HUES64 (cell line): ENCODE measurements around the gene ZNF280D.

Source experiments
- H3K27ac ChIP-seq: 2 replicates; pipeline ENCODE4 v1.7.0; 2013; ENCODE audit warnings: low read depth, low read length, inconsistent platforms
- H3K27me3 ChIP-seq: 2 replicates; pipeline ENCODE4 v1.6.1; 2013; ENCODE audit warnings: mild to moderate bottlenecking, low read length; ENCODE audit not compliant: insufficient read depth
- H3K36me3 ChIP-seq: 2 replicates; pipeline ENCODE4 v1.6.1; 2013; ENCODE audit warnings: mild to moderate bottlenecking, low read length; ENCODE audit not compliant: insufficient read depth
- H3K4me1 ChIP-seq: 2 replicates; pipeline ENCODE4 v1.6.1; 2013; ENCODE audit warnings: mild to moderate bottlenecking, low read length, moderate library complexity; ENCODE audit not compliant: insufficient read depth
- H3K4me3 ChIP-seq: 2 replicates; pipeline ENCODE4 v1.5.1; 2013; ENCODE audit warnings: mild to moderate bottlenecking, low read length, moderate library complexity
- H3K9ac ChIP-seq: 2 replicates; pipeline ENCODE4 v1.6.1; 2013; ENCODE audit warnings: mild to moderate bottlenecking, low read depth, low read length
- H3K9me3 ChIP-seq: 2 replicates; pipeline ENCODE4 v1.6.1; 2013; ENCODE audit warnings: low read depth, low read length; ENCODE audit not compliant: insufficient read depth
- WGBS: fragments of 150-250, 120-280 bp; methylation state at CpG from one replicate; pipeline ENCODE4 v1.1.7; 2013; ENCODE audit warnings: missing lambda C conversion rate; 5-methylcytosine and 5-hydroxymethylcytosine counted together

ZNF280D gene

GRCh38 chr15:56631765-56632164, 101.5 kb downstream of the ZNF280D start:
- Histone ChIP-seq H3K9ac (no peak overlapping the region), H3K27ac (no peak overlapping the region), H3K36me3 (no peaks in the 10 kb centered on the region), H3K4me1 (no peaks in the 10 kb centered on the region), H3K27me3 (no peaks in the 10 kb centered on the region), H3K4me3 (no peak overlapping the region), H3K9me3 (no peaks in the 10 kb centered on the region)
- WGBS, result 93% methylated on average over 3 of the region's 3 CpGs

GRCh38 chr15:56628893-56629532, 104.3 kb downstream of the ZNF280D start:
- Histone ChIP-seq H3K4me3 (no peak overlapping the region), H3K4me1 (no peaks in the 10 kb centered on the region), H3K9me3 (no peaks in the 10 kb centered on the region), H3K9ac (no peak overlapping the region), H3K27me3 (no peaks in the 10 kb centered on the region), H3K27ac (no peak overlapping the region), H3K36me3 (no peaks in the 10 kb centered on the region)
- WGBS, result 90% methylated on average over 2 of the region's 2 CpGs

GRCh38 chr15:56619887-56620286, 113.4 kb downstream of the ZNF280D start:
- no peak overlapping the region for H3K9ac ChIP-seq
- H3K27me3 ChIP-seq, result no peaks in the 10 kb centered on the region
- H3K4me3 ChIP-seq, result no peak overlapping the region
- H3K27ac ChIP-seq, result no peak overlapping the region
- no peaks in the 10 kb centered on the region for H3K36me3 ChIP-seq
- no peaks in the 10 kb centered on the region; the same call in 1 of the 2 replicates for H3K4me1 ChIP-seq
- H3K9me3 ChIP-seq, result peaks cover 7% of the 10 kb centered on the region; the same call in 1 of the 2 replicates
- WGBS, result 67% methylated on average over 2 of the region's 2 CpGs

- H3K9ac ChIP-seq, result no peak overlapping the region
- WGBS, result no CpG with 5 or more reads among the region's 2 CpGs
- H3K4me3 ChIP-seq, result no peak overlapping the region
- H3K27me3 ChIP-seq, result no peaks in the 10 kb centered on the region
- H3K27ac ChIP-seq, result no peak overlapping the region
- H3K36me3 ChIP-seq, result no peaks in the 10 kb centered on the region
- H3K9me3 ChIP-seq, result peaks cover 7% of the 10 kb centered on the region; the same call in 1 of the 2 replicates
- H3K4me1 ChIP-seq, result no peaks in the 10 kb centered on the region; the same call in 1 of the 2 replicates
Measured at GRCh38 chr15:56617628-56618027, 115.7 kb downstream of the ZNF280D start.

- Histone ChIP-seq H3K36me3 (no peaks in the 10 kb centered on the region), H3K27me3 (no peaks in the 10 kb centered on the region), H3K4me1 (no peaks in the 10 kb centered on the region; the same call in 1 of the 2 replicates), H3K27ac (no peak overlapping the region), H3K9ac (no peak overlapping the region), H3K9me3 (peaks cover 7% of the 10 kb centered on the region; the same call in 1 of the 2 replicates), H3K4me3 (no peak overlapping the region)
- 75% methylated on average over 3 of the region's 3 CpGs for WGBS
Measured at GRCh38 chr15:56616551-56616950, 116.8 kb downstream of the ZNF280D start.

- H3K27ac ChIP-seq, result no peak overlapping the region
- peaks cover 4% of the 10 kb centered on the region; the same call in 1 of the 2 replicates for H3K9me3 ChIP-seq
- no peak overlapping the region for H3K9ac ChIP-seq
- WGBS, result 94% methylated on average over 4 of the region's 4 CpGs
- no peaks in the 10 kb centered on the region for H3K27me3 ChIP-seq
- H3K4me3 ChIP-seq, result no peak overlapping the region
- no peaks in the 10 kb centered on the region; the same call in 1 of the 2 replicates for H3K4me1 ChIP-seq
- H3K36me3 ChIP-seq, result no peaks in the 10 kb centered on the region
Measured at GRCh38 chr15:56613811-56614210, 119.5 kb downstream of the ZNF280D start.

- H3K4me1 ChIP-seq, result no peaks in the 10 kb centered on the region
- no peak overlapping the region for H3K4me3 ChIP-seq
- H3K9ac ChIP-seq, result no peak overlapping the region
Measured at GRCh38 chr15:56608993-56609392, 124.3 kb downstream of the ZNF280D start.

GRCh38 chr15:56608140-56608778, 125.0 kb downstream of the ZNF280D start:
- H3K4me3 ChIP-seq, result no peak overlapping the region
- H3K9me3 ChIP-seq, result 0 out of 2 replicates have a peak, but pooled peaks cover 6% of the 10 kb centered on the region
- no peaks in the 10 kb centered on the region for H3K27me3 ChIP-seq
- H3K27ac ChIP-seq, result no peak overlapping the region
- H3K9ac ChIP-seq, result no peak overlapping the region
- no peaks in the 10 kb centered on the region for H3K36me3 ChIP-seq
- H3K4me1 ChIP-seq, result no peaks in the 10 kb centered on the region
- WGBS, result no CpG with 5 or more reads among the region's 1 CpG

More at GRCh38 chr15:56608993-56609392, 124.3 kb downstream of the ZNF280D start:
- 98% methylated on average over 1 of the region's 1 CpG for WGBS
- H3K27me3 ChIP-seq, result no peaks in the 10 kb centered on the region
- H3K9me3 ChIP-seq, result no peaks in the 10 kb centered on the region
- H3K36me3 ChIP-seq, result no peaks in the 10 kb centered on the region
- H3K27ac ChIP-seq, result no peak overlapping the region

GRCh38 chr15:56602253-56602652, 131.1 kb downstream of the ZNF280D start:
- H3K9me3 ChIP-seq, result peaks cover 32% of the 10 kb centered on the region
- no peaks in the 10 kb centered on the region; the same call in 1 of the 2 replicates for H3K36me3 ChIP-seq
- H3K9ac ChIP-seq, result no peak overlapping the region
- no peaks in the 10 kb centered on the region for H3K4me1 ChIP-seq
- no peaks in the 10 kb centered on the region for H3K27me3 ChIP-seq
- H3K27ac ChIP-seq, result no peak overlapping the region
- no peak overlapping the region for H3K4me3 ChIP-seq
- 92% methylated on average over 2 of the region's 2 CpGs for WGBS

GRCh38 chr15:56600380-56600779, 132.9 kb downstream of the ZNF280D start:
- Histone ChIP-seq H3K36me3 (no peaks in the 10 kb centered on the region; the same call in 1 of the 2 replicates), H3K4me1 (no peaks in the 10 kb centered on the region), H3K9ac (no peak overlapping the region), H3K4me3 (no peak overlapping the region), H3K9me3 (peaks cover 32% of the 10 kb centered on the region), H3K27ac (no peak overlapping the region), H3K27me3 (no peaks in the 10 kb centered on the region)
- WGBS, result no CpG with 5 or more reads among the region's 1 CpG

GRCh38 chr15:56598991-56599390, 134.3 kb downstream of the ZNF280D start:
- Histone ChIP-seq H3K4me1 (no peaks in the 10 kb centered on the region), H3K27me3 (no peaks in the 10 kb centered on the region), H3K9me3 (peaks cover 32% of the 10 kb centered on the region), H3K4me3 (no peak overlapping the region), H3K9ac (no peak overlapping the region), H3K27ac (no peak overlapping the region), H3K36me3 (no peaks in the 10 kb centered on the region; the same call in 1 of the 2 replicates)
- 98% methylated on average over 5 of the region's 5 CpGs for WGBS
